GM12875 (cell line): Measurements from ENCODE around the gene GRIK4.

Experiments
- H3K4me3 ChIP-seq: one replicate; pipeline ENCODE4 v1.5.1; 2011; ENCODE audit warnings: low read depth, low read length, control low read depth
- CTCF ChIP-seq: IDR thresholded peaks from 2 replicates; pipeline ENCODE4 v1.5.1; 2011; ENCODE audit warnings: low read depth, mild to moderate bottlenecking, control low read depth, inconsistent platforms, low read length, moderate library complexity, borderline replicate concordance; ENCODE audit not compliant: insufficient read depth

The GRIK4 gene

GRCh38 chr11:120858740-120859139, 347.2 kb downstream of the GRIK4 start:
- no peak overlapping the region for H3K4me3 ChIP-seq
- no peak for TF ChIP-seq CTCF

GRCh38 chr11:120859552-120860295, 348.2 kb downstream of the GRIK4 start:
- H3K4me3 ChIP-seq: no peak overlapping the region
- no peak for TF ChIP-seq CTCF

GRCh38 chr11:120863359-120863758, 351.8 kb downstream of the GRIK4 start:
- TF ChIP-seq CTCF: no peak
- no peak overlapping the region for H3K4me3 ChIP-seq

- no peak overlapping the region for H3K4me3 ChIP-seq
Observed at GRCh38 chr11:120867024-120867423, 355.5 kb downstream of the GRIK4 start.

GRCh38 chr11:120867531-120867930, 356.0 kb downstream of the GRIK4 start:
- TF ChIP-seq CTCF: no peak
- no peak overlapping the region for H3K4me3 ChIP-seq

More at GRCh38 chr11:120867024-120867423, 355.5 kb downstream of the GRIK4 start:
- TF ChIP-seq CTCF: no peak

GRCh38 chr11:120867988-120868387, 356.4 kb downstream of the GRIK4 start:
- H3K4me3 ChIP-seq: no peak overlapping the region
- no peak for TF ChIP-seq CTCF

GRCh38 chr11:120869097-120869496, 357.5 kb downstream of the GRIK4 start:
- TF ChIP-seq CTCF: no peak
- no peak overlapping the region for H3K4me3 ChIP-seq
